GM18951 (cell line): ENCODE data around the gene NLGN1.

ENCODE experiments used
- POLR2A ChIP-seq: IDR thresholded peaks from 4 replicates; pipeline ENCODE4 v1.6.1; 2011; ENCODE audit warnings: mild to moderate bottlenecking; ENCODE audit not compliant: insufficient read length, insufficient read depth; ENCODE audit errors: extremely low read depth
- in situ Hi-C: fragments of 300-500 bp; cut with MboI; formaldehyde crosslinking; loops from one replicate; pipeline ENCODE4 v1.12.0; 2022; ENCODE audit warnings: low sequenced_read_pairs, mixed read lengths, inconsistent platforms; ENCODE audit not compliant: unreplicated experiment

NLGN1 gene

GRCh38 chr3:174083706-174084105 is 686.2 kb downstream of the NLGN1 start:
- in situ Hi-C loops = no loop called here

GRCh38 chr3:174089592-174089991 is 692.0 kb downstream of the NLGN1 start:
- in situ Hi-C loops = no loop called here
- no peak for TF ChIP-seq POLR2A

More at GRCh38 chr3:174083706-174084105, 686.2 kb downstream of the NLGN1 start:
- no peak for TF ChIP-seq POLR2A

- no peak for TF ChIP-seq POLR2A
- in situ Hi-C loops = no loop called here
These were observed 697.1 kb downstream of the NLGN1 start for GRCh38 chr3:174094669-174095068.

DNA sequence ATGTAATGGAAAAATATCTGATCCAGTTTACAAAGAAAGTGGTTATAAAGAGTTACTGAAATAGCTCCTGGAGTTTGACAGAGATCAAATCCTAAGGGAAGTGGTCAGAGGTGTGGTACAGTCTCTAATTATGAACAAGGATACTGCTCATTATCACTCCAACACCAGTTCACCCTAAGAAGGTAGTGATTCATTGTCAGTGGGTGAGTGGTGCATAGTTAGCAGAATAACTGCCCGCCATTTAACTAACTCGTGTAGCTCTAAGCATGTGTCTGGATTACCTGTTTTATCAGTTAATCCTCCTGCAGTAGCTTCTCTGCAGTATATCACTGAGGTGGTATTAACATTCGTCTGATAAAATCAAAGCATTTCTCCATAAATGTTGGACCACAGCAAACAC is 700.1 kb downstream of the NLGN1 start:
- in situ Hi-C loops = no loop called here
- no peak for TF ChIP-seq POLR2A

DNA sequence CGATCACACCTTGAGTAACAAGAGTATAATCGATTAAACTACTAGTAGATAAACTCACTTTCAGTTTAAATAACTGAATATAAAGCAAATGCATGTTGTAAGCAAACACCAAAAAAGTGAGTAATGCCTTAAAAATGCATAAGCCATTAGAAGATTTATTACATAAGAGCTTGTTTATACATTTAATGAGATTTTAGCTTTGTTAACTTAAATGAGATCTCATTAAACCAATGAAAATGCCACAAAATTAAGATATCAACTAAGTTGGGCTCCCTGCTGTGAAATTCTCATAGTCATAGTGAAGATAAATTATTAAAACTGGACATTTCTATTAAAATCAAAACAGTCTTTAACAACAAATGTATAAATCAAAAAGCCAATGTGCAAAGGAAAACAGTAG is 701.2 kb downstream of the NLGN1 start:
- TF ChIP-seq POLR2A = no peak
- in situ Hi-C loops = no loop called here

DNA sequence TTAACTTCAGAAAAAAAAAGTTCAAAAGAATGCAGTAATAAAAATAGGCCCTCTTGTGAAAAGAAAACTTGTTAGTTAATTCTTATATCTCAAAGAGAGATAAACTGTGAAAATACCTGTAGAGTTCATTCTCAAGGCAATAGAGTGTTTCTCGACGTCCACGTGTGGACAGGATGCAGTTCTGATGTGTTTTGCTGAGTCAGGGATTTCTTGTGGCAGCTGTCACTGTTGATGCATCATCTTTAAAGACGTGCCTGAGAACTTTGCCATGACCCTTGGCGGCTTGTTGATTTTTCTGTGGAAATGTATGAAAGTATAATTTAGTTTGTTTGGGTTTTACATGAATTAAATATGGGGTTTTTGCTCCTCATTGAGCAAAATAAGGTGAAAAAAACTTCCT is 702.2 kb downstream of the NLGN1 start:
- in situ Hi-C loops = no loop called here

DNA sequence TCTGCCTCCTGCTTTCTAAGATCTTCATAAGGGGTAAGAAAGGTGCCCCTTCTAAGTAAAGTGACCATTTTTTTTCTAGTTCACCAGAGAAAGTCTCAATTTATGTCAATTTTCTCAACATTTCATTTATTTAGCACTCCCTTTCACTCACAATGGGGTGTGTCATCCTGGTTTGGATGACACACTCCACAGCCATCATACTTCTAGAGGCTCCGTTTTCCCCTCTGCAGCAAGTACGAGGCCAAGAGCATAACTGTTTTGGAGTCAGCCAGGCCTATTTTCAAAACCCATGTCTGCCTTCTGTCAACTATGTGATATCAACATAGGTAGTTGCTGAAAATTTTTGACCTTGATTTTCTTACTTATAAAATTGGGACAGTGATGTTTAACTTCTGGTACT is 703.2 kb downstream of the NLGN1 start:
- in situ Hi-C loops = no loop called here
- no peak for TF ChIP-seq POLR2A

More for the DNA sequence above, 702.2 kb downstream of the NLGN1 start:
- TF ChIP-seq POLR2A = no peak

GRCh38 chr3:174101244-174101643 is 703.7 kb downstream of the NLGN1 start:
- in situ Hi-C loops = no loop called here

DNA sequence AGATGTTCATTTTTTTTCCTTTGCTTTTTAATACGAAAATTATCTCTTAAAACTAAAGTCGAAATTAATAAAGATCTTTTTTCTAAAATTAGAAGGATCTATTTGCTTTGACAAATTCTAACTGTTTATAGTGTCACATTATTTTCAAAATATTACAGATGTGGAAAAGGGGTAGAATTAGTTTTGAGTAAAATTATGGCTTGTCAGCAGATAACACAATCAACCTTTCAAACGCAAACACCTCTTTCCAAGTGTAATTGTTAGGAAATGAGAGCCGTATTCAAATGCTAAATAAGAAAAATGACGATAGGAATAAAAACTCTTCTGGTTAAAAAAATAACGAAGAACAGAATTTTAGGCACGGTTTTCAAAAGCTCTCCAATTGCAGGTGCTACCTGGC is 704.7 kb downstream of the NLGN1 start:
- in situ Hi-C loops = no loop called here
- no peak for TF ChIP-seq POLR2A

More at GRCh38 chr3:174101244-174101643, 703.7 kb downstream of the NLGN1 start:
- TF ChIP-seq POLR2A = no peak

- in situ Hi-C loops = no loop called here
These were observed 705.3 kb downstream of the NLGN1 start for GRCh38 chr3:174102866-174103265.

GRCh38 chr3:174110761-174111160 is 713.2 kb downstream of the NLGN1 start:
- TF ChIP-seq POLR2A = no peak
- in situ Hi-C loops = no loop called here

More at GRCh38 chr3:174102866-174103265, 705.3 kb downstream of the NLGN1 start:
- no peak for TF ChIP-seq POLR2A

GRCh38 chr3:174111776-174112175 is 714.2 kb downstream of the NLGN1 start:
- TF ChIP-seq POLR2A = no peak
- in situ Hi-C loops = no loop called here

- TF ChIP-seq POLR2A = no peak
- in situ Hi-C loops = no loop called here
These were observed 718.9 kb downstream of the NLGN1 start for GRCh38 chr3:174116421-174116820.

DNA sequence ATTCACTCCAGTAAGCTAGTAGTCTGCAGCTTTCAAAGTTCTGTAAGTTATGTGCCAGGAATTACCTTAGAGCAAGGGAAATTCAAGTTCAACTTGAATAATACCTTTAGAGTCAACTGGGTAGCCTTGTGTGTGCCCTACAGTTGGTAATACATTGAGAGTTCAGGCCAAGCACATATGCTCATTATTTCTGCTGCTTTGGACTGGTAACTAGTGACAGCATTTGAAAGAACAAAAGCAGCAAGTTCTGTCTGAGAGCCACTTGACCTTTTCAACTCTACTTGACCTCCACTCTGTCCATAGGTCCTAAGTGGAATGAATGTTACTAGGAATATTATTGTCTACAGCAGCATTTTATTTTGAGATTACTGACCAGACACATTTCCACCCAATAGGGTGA is 723.5 kb downstream of the NLGN1 start:
- in situ Hi-C loops = no loop called here
- TF ChIP-seq POLR2A = no peak

GRCh38 chr3:174122411-174122810 is 724.9 kb downstream of the NLGN1 start:
- no peak for TF ChIP-seq POLR2A
- in situ Hi-C loops = no loop called here
